H1 (cell line): Measurements from ENCODE around the gene SRRM4. TPM values are rescaled to one million over a fixed set of nuclear protein-coding genes. Genes with fewer than 3 reads are reported as not detected.

ENCODE experiments used
- CTCF ChIA-PET: fragments of 300-600 bp; sonication (Branson Sonifier 250); formaldehyde crosslinking; loops from one replicate; lab custom pipeline; 2021; ENCODE audit not compliant: partially characterized antibody; lab: Charles Lee
- POLR2A ChIA-PET: fragments of 300-600 bp; sonication (Branson Sonifier 250); formaldehyde crosslinking; loops from one replicate; lab custom pipeline; 2021; ENCODE audit warnings: inconsistent platforms; ENCODE audit not compliant: partially characterized antibody; lab: Charles Lee
- DNase-seq, 2 experiments: peaks; one replicate each; pipeline versions ENCODE4 v3.0.0 to v3.0.0-alpha.2; 2010 to 2022; ENCODE audit warnings: low spot score in 2 of 2, low read depth in 1 of 2, mixed read lengths in 1 of 2
- FAIRE-seq: peaks from 2 replicates; lab custom pipeline; 2011; peaks lifted over from hg19 to GRCh38; lab: Jason Lieb, UNC
- H2AFZ ChIP-seq: 2 replicates; pipeline ENCODE4 v1.8.1; 2012; ENCODE audit warnings: low read length, inconsistent platforms
- H2AK5ac ChIP-seq: 2 replicates; pipeline ENCODE4 v1.6.1; 2013; ENCODE audit warnings: low read depth, low read length
- H2BK120ac ChIP-seq: replicated peaks from 2 replicates; pipeline ENCODE3; 2013; ENCODE audit warnings: low read depth, low read length, inconsistent platforms
- H2BK12ac ChIP-seq: 2 replicates; pipeline ENCODE4 v1.6.1; 2013; ENCODE audit warnings: low read depth, low read length
- H2BK15ac ChIP-seq: 2 replicates; pipeline ENCODE4 v1.6.1; 2013; ENCODE audit warnings: low read length
- H2BK20ac ChIP-seq: 2 replicates; pipeline ENCODE4 v1.6.1; 2013; ENCODE audit warnings: low read length
- H2BK5ac ChIP-seq: 2 replicates; pipeline ENCODE4 v1.6.1; 2013; ENCODE audit warnings: low read depth, low read length
- H3K14ac ChIP-seq: 2 replicates; pipeline ENCODE4 v1.6.1; 2013; ENCODE audit warnings: inconsistent platforms; ENCODE audit not compliant: insufficient read length
- H3K18ac ChIP-seq: 2 replicates; pipeline ENCODE4 v1.6.1; 2013; ENCODE audit warnings: low read length; ENCODE audit errors: extremely low read depth
- H3K23ac ChIP-seq: 2 replicates; pipeline ENCODE4 v1.6.1; 2013; ENCODE audit warnings: inconsistent platforms; ENCODE audit not compliant: insufficient read length
- H3K23me2 ChIP-seq: 2 replicates; pipeline ENCODE4 v1.6.1; 2013; ENCODE audit warnings: low read depth, low read length
- H3K27ac ChIP-seq: 2 replicates; pipeline ENCODE4 v1.6.1; 2011; ENCODE audit warnings: low read depth, low read length, inconsistent platforms
- H3K27me3 ChIP-seq, 4 experiments: replicated peaks in 1 of 4; 1 replicate in 1 of 4; 2 replicates in 3 of 4; pipeline versions ENCODE4 v1.6.1 to v1.8.1; 2011 to 2013; ENCODE audit warnings: low read length in 3 of 4, mild to moderate bottlenecking in 3 of 4, inconsistent platforms in 2 of 4, mixed read lengths in 2 of 4, moderate library complexity in 1 of 4; ENCODE audit not compliant: control insufficient read depth in 3 of 4, insufficient read depth in 3 of 4; ENCODE audit errors: extremely low read depth in 1 of 4
- H3K36me3 ChIP-seq, 4 experiments: 2 replicates each; pipeline versions ENCODE4 v1.6.1 to v1.8.1; 2011 to 2013; ENCODE audit warnings: mild to moderate bottlenecking in 4 of 4, low read length in 3 of 4, moderate library complexity in 2 of 4, control low read depth in 1 of 4, inconsistent platforms in 1 of 4; ENCODE audit not compliant: insufficient read depth in 4 of 4, control insufficient read depth in 2 of 4
- H3K4ac ChIP-seq: replicated peaks from 2 replicates; pipeline ENCODE3; 2013; ENCODE audit warnings: low read length, low read depth, mixed read lengths, inconsistent platforms; ENCODE audit not compliant: insufficient read length
- H3K4me1 ChIP-seq, 4 experiments: replicated peaks in 1 of 4; 1 replicate in 1 of 4; 2 replicates in 3 of 4; pipeline versions ENCODE4 v1.6.1 to v1.8.1; 2011 to 2013; ENCODE audit warnings: low read length in 3 of 4, inconsistent platforms in 2 of 4, mixed read lengths in 1 of 4; ENCODE audit not compliant: insufficient read depth in 4 of 4, control insufficient read depth in 3 of 4
- H3K4me2 ChIP-seq, 2 experiments: 2 replicates each; pipeline versions ENCODE4 v1.6.1 to v1.8.1; 2011 to 2013; ENCODE audit warnings: low read depth in 2 of 2, low read length in 2 of 2, control low read depth in 1 of 2, inconsistent platforms in 1 of 2, mild to moderate bottlenecking in 1 of 2; ENCODE audit not compliant: insufficient read depth in 1 of 2
- H3K4me3 ChIP-seq, 4 experiments: fragments of 200-600, 300-600 bp in 1 of 4; sonication (generic), shearing (Covaris generic), sonication (Bioruptor Twin) in 1 of 4; 2 replicates each; pipeline versions ENCODE4 v1.5.1 to v1.8.1; 2011 to 2016; ENCODE audit warnings: low read length in 4 of 4, low read depth in 3 of 4, control low read depth in 2 of 4, inconsistent platforms in 2 of 4, mild to moderate bottlenecking in 2 of 4, mixed read lengths in 1 of 4, moderate library complexity in 1 of 4; ENCODE audit not compliant: insufficient read depth in 2 of 4; ENCODE audit errors: extremely low read depth in 1 of 4
- H3K56ac ChIP-seq: replicated peaks from 2 replicates; pipeline ENCODE3; 2013; ENCODE audit warnings: low read depth, mild to moderate bottlenecking, mixed read lengths, low read length, inconsistent platforms; ENCODE audit not compliant: insufficient read length
- H3K79me1 ChIP-seq: 2 replicates; pipeline ENCODE4 v1.6.1; 2013; ENCODE audit warnings: low read depth, low read length, control low read depth
- H3K79me2 ChIP-seq, 2 experiments: 2 replicates each; pipeline versions ENCODE4 v1.6.1 to v1.8.1; 2012 to 2013; ENCODE audit warnings: low read length in 2 of 2, mild to moderate bottlenecking in 2 of 2, inconsistent platforms in 1 of 2; ENCODE audit not compliant: insufficient read depth in 2 of 2, control insufficient read depth in 1 of 2
- H3K9ac ChIP-seq, 4 experiments: replicated peaks in 1 of 4; 1 replicate in 1 of 4; 2 replicates in 3 of 4; pipeline versions ENCODE4 v1.6.1 to v1.8.1; 2011 to 2013; ENCODE audit warnings: low read depth in 3 of 4, low read length in 3 of 4, control low read depth in 2 of 4, mild to moderate bottlenecking in 2 of 4, moderate library complexity in 2 of 4, inconsistent platforms in 1 of 4; ENCODE audit errors: extremely low read depth in 1 of 4
- H3K9me3 ChIP-seq, 2 experiments: 2 replicates each; pipeline versions ENCODE4 v1.6.1 to v1.8.1; 2012 to 2013; ENCODE audit warnings: mild to moderate bottlenecking in 2 of 2, moderate library complexity in 2 of 2, control low read depth in 1 of 2, inconsistent platforms in 1 of 2, low read depth in 1 of 2, low read length in 1 of 2, mixed read lengths in 1 of 2; ENCODE audit not compliant: insufficient read depth in 2 of 2
- H4K20me1 ChIP-seq, 2 experiments: replicated peaks in 1 of 2; 2 replicates each; pipeline versions ENCODE3 to v1.8.1; 2011 to 2013; ENCODE audit warnings: inconsistent platforms in 2 of 2, low read length in 2 of 2, mild to moderate bottlenecking in 1 of 2; ENCODE audit not compliant: insufficient read depth in 2 of 2, control insufficient read depth in 1 of 2
- H4K5ac ChIP-seq: 2 replicates; pipeline ENCODE4 v1.6.1; 2013; ENCODE audit warnings: low read length, low read depth, mixed read lengths, inconsistent platforms; ENCODE audit not compliant: insufficient read length
- H4K8ac ChIP-seq: 2 replicates; pipeline ENCODE4 v1.8.0; 2013; ENCODE audit warnings: mild to moderate bottlenecking, moderate library complexity, low read length, inconsistent platforms; ENCODE audit not compliant: insufficient read depth; ENCODE audit errors: extremely low read depth
- H4K91ac ChIP-seq: replicated peaks from 2 replicates; pipeline ENCODE3; 2013; ENCODE audit warnings: low read length, mixed read lengths, inconsistent platforms; ENCODE audit not compliant: insufficient read length
- JUN ChIP-seq: IDR thresholded peaks from 2 replicates; pipeline ENCODE4 v1.6.1; 2011; ENCODE audit warnings: low read depth, mild to moderate bottlenecking, improper control_type of control experiment, low read length
- KDM4A ChIP-seq: IDR thresholded peaks from one replicate; pipeline ENCODE4 v1.7.1; 2012; ENCODE audit warnings: low read depth, mild to moderate bottlenecking, moderate library complexity, low read length, inconsistent platforms; ENCODE audit not compliant: severe bottlenecking
- RNF2 ChIP-seq: fragments of 200-900, 300-1000 bp; sonication (generic); IDR thresholded peaks from 2 replicates; pipeline ENCODE4 v1.7.1; 2016; ENCODE audit warnings: borderline replicate concordance, low read depth, mild to moderate bottlenecking, antibody characterized with exemption, low read length; ENCODE audit not compliant: poor library complexity, severe bottlenecking; ENCODE audit errors: missing control alignments
- SRF ChIP-seq: IDR thresholded peaks from 2 replicates; pipeline ENCODE4 v1.6.1; 2011; ENCODE audit warnings: mild to moderate bottlenecking, low read depth, low read length, moderate library complexity
- TAF7 ChIP-seq: optimal IDR thresholded peaks from 2 replicates; pipeline ENCODE3; 2011; ENCODE audit warnings: low read depth, mild to moderate bottlenecking, inconsistent platforms, low read length, moderate library complexity, borderline replicate concordance
- TBP ChIP-seq: IDR thresholded peaks from 2 replicates; pipeline ENCODE4 v1.6.1; 2011; ENCODE audit warnings: low read depth, low read length, improper control_type of control experiment
- whole genome bisulfite sequencing, 2 experiments: shearing (Covaris generic) in 1 of 2; methylation state at CpG; one replicate each; pipeline versions ENCODE4 v1.1.6 to v1.1.7; 2013 to 2015; ENCODE audit warnings: low lambda C conversion rate in 2 of 2, mixed read lengths in 2 of 2, inconsistent platforms in 1 of 2, low coverage in 1 of 2, missing lambda C conversion rate in 1 of 2; ENCODE audit not compliant: insufficient replicate concordance in 2 of 2, insufficient coverage in 1 of 2, insufficient read length in 1 of 2; ENCODE audit errors: extremely low coverage in 1 of 2, missing lambda C conversion rate in 1 of 2; 5-methylcytosine and 5-hydroxymethylcytosine counted together
- polyA plus RNA-seq, 7 experiments: library from polyadenylated mRNA; depleted of rRNA in 3 of 7; stranded (reverse) in 5 of 7; unstranded in 2 of 7; fragments of >200 nt in 5 of 7; fragments of 200-250 nt in 2 of 7; gene quantifications; 1 replicate in 5 of 7; 2 replicates in 1 of 7; 4 replicates in 1 of 7; pipeline versions ENCODE4 v1.2.1 to v1.2.3, GENCODE V29; 2011 to 2013; ENCODE audit warnings: missing spikeins in 2 of 7, mixed read lengths in 2 of 7
- total RNA-seq: library from RNA; stranded (reverse); fragmentation: NEBNext Ultra II Directional; extraction: Animal tissue kit (Norgen Biotek cat#: 25700); gene quantifications from 2 replicates; pipeline ENCODE4 v1.2.1, GENCODE V29; 2021

The SRRM4 gene
- total and polyA plus RNA-seq, 2 of the 8 experiments (the other 6 are each of a cell fraction or from before 2014, with no cell fraction given): 0.53 to 1.1 TPM

- Histone ChIP-seq H3K4me1 (peaks cover 15 to 26% (median 19%) of the 10 kb centered on the region in 4 experiments), H4K5ac (no peak overlapping the region), H2AK5ac (no peak overlapping the region), H3K18ac (no peak overlapping the region), H4K8ac (no peak overlapping the region), H4K20me1 (no peaks in the 10 kb centered on the region), H3K23me2 (no peaks in the 10 kb centered on the region; the same call in 1 of the 2 replicates), H2BK12ac (peak overlapping the region; percentile 96; the same call in 1 of the 2 replicates), H2BK120ac (peak overlapping the region; percentile 24), H3K27me3 (no peaks in the 10 kb centered on the region; a peak in 1 of 7 replicates), H3K27ac (0 out of 2 replicates have a peak overlapping the region, but pooled peaks have one; percentile 41), H3K23ac (no peak overlapping the region), H3K9ac (no peak overlapping the region), H4K91ac (no peak overlapping the region), H3K56ac (no peak overlapping the region), H3K79me1 (no peaks in the 10 kb centered on the region), H3K4me3 (peak overlapping the region in 1 of 4 experiments; percentile 56; a peak in 2 of 8 replicates), H3K14ac (no peak overlapping the region), H3K4me2 (peak overlapping the region; percentile 46 to 62; a peak in 3 of 4 replicates), H2BK20ac (no peak overlapping the region), H3K36me3 (no peaks in the 10 kb centered on the region), H2BK15ac (no peak overlapping the region), H2AFZ (no peak overlapping the region), H3K79me2 (peaks cover 0 to 10% of the 10 kb centered on the region in 2 experiments; a peak in 1 of 4 replicates), H3K9me3 (no peaks in the 10 kb centered on the region), H3K4ac (no peak overlapping the region), H2BK5ac (no peak overlapping the region)
- WGBS, 2 experiments: 76% methylated on average over 2 of the region's 2 CpGs; no CpG with 5 or more reads in 1 of the 2 experiments
- POLR2A ChIA-PET: interaction anchor here (4.9 kb wide), 1 partner anchor 27 kb away, joined by 24 read pairs; no protein-coding TSS in a partner anchor
- DNase-seq (no peak), FAIRE-seq (no peak)
- CTCF ChIA-PET: interaction anchor here (0.6 to 1.4 kb wide), 4 partner anchors 12 to 233 kb away, joined by 3 to 4 read pairs (median 3); no protein-coding TSS in a partner anchor
- TF ChIP-seq RNF2 (no peak), TAF7 (no peak), JUN (no peak), SRF (no peak), TBP (no peak), KDM4A (no peak)
Measured at GRCh38 chr12:119181202-119181601, 199.9 kb downstream of the SRRM4 start.
